ENCODE measurements around the gene GJD3. TPM values are rescaled to one million over a fixed set of nuclear protein-coding genes. Genes with fewer than 3 reads are reported as not detected.
"Not testable (repeated sequence)": the region's sequence is repeated elsewhere in the genome, so short reads cannot be mapped to it uniquely, and the experiment has no call there.

GJD3 gene, protein sequence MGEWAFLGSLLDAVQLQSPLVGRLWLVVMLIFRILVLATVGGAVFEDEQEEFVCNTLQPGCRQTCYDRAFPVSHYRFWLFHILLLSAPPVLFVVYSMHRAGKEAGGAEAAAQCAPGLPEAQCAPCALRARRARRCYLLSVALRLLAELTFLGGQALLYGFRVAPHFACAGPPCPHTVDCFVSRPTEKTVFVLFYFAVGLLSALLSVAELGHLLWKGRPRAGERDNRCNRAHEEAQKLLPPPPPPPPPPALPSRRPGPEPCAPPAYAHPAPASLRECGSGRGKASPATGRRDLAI
- not detected for total RNA-seq

DNA sequence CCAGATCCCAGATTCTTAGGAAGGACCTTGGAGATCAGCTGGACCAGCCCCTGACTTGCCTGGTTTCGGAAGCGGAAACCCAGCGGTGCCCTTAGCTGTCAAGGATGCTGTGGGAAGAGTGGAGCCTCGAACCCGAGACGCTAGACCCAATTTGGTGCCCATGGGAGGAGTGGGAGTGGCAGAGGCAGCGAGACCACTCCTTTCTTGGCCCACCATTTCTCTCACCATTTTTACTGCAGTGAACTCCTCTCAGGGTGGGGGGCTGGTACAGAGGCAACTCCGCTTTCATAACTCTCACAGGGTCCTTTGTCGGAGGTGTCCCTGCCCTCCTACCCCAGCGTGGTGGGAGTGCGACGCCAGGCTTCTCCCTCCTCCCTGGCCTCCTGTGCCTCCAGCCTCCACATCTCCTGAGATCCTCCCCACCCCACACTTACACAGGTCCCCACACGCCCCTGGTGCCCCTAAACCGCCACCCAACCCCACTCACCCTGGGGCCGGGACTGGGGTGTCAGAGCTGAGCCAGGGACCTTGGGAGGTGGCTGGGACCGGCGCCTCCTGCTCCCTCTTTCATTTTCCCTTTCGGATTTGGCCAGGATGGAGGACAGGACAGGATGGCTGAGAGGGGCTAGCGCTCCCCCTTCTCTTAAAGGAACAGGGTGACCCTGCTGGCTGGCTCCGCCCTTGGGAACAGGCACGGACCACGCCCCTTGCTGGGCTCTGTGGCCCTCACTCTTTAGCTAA, at the start of gene GJD3:
TSS of gene GJD3 (minus strand) at position 617 of the 741 bp plus-strand sequence. CDS start 922 bp downstream, outside the sequence.
- Mint-ChIP-seq H3K4me3 (peak within 1 kb of the TSS; percentile 68), H3K9me3 (ENCODE audit: low read depth) (no peaks in the 10 kb centered on the region), H3K27me3 (peaks cover 25% of the 10 kb centered on the region), H3K36me3 (no peaks in the 10 kb centered on the region), H3K27ac (no peak within 1 kb of the TSS), H3K4me1 (peaks cover 14% of the 10 kb centered on the region)
- no peak for ATAC-seq
- DNase-seq, result no peak
- CTCF ChIA-PET, result interaction anchor here (0.9 to 14.7 kb wide), 14 partner anchors 10 to 195 kb away, joined by 3 to 218 read pairs (median 4); partner anchors contain the start of genes IGFBP4 and TOP2A

DNA sequence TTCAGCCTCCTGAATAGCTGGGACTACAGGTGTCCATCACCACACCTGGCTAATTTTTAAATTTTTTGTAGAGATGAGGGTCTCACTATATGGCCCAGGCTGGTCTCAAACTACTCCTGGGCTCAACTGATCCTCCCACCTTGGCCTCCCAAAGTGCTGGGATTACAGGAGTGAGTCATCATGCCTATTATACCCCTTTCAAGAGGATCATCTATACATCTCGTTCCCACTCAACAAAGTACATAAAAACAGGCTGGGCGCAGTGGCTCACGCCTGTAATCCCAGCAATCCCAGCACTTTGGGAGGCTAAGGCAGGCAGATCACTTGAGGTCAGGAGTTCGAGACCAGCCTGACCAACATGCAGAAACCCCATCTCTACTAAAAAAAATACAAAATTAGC, 49.8 kb upstream of the GJD3 start:
- H3K4me1 Mint-ChIP-seq, result peaks cover 33% of the 10 kb centered on the region
- H3K27me3 Mint-ChIP-seq; H3K4me3 Mint-ChIP-seq; DNase-seq; ATAC-seq; H3K27ac Mint-ChIP-seq; H3K9me3 Mint-ChIP-seq (ENCODE audit: low read depth): not testable (repeated sequence)
- CTCF ChIA-PET, result interaction anchor here (0.7 to 8.7 kb wide), 11 partner anchors 12 to 247 kb away, joined by 3 to 78 read pairs (median 6); partner anchors contain the start of gene IGFBP4
- peaks cover 61% of the 10 kb centered on the region for H3K36me3 Mint-ChIP-seq

DNA sequence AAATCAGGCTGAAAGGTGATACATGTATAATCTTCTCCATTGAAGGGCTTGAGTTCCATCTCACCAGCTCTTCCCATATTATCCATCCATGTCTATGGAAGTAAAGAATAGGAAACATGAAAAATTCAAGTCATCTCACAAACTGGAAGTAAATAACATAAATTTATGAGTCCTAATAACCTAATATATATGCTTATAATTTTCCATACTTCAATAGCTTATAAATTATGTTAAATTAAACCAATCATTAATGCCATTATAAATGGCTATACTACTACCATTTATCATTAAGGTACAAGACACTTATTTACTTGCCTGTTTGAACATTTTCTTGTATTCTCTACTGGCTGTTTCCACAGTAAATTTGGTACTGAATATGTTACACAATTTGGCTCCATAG, 48.3 kb upstream of the GJD3 start:
- Mint-ChIP-seq H3K27ac (no peak overlapping the region), H3K36me3 (peaks cover 62% of the 10 kb centered on the region), H3K9me3 (ENCODE audit: low read depth) (no peaks in the 10 kb centered on the region), H3K4me3 (no peak overlapping the region), H3K27me3 (no peaks in the 10 kb centered on the region), H3K4me1 (peaks cover 26% of the 10 kb centered on the region)
- ATAC-seq, result no peak
- CTCF ChIA-PET, result interaction anchor here (0.7 to 8.7 kb wide), 12 partner anchors 13 to 147 kb away, joined by 3 to 78 read pairs (median 4); partner anchors contain the start of gene IGFBP4
- no peak for DNase-seq

DNA sequence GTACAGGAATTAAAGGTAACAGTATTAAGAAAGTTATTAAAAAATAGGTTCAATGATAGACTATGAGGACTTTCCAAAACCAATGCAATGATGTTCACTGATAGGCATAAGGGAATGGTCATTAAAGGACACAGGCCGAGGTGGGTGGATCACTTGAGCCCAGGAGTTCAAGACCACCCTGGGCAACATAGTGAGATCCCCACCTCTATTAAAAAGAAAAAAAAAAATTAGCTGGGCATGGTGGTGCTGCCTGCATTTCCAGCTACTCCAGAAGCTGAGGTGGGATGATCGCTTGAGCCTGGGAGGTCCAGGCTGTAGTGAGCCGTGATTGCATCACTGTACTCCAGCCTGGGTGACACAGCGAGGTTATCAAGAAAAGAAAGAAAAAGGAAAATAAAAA, 47.3 kb upstream of the GJD3 start:
- no peak overlapping the region for H3K4me3 Mint-ChIP-seq
- H3K4me1 Mint-ChIP-seq, result peaks cover 28% of the 10 kb centered on the region
- no peak for DNase-seq
- no peak for ATAC-seq
- H3K27ac Mint-ChIP-seq, result no peak overlapping the region
- H3K36me3 Mint-ChIP-seq, result peaks cover 65% of the 10 kb centered on the region
- no peaks in the 10 kb centered on the region for H3K9me3 Mint-ChIP-seq (ENCODE audit: low read depth)
- no peaks in the 10 kb centered on the region for H3K27me3 Mint-ChIP-seq
- CTCF ChIA-PET, result interaction anchor here (0.8 to 8.7 kb wide), 13 partner anchors 12 to 152 kb away, joined by 3 to 78 read pairs (median 5); partner anchors contain the start of gene IGFBP4

DNA sequence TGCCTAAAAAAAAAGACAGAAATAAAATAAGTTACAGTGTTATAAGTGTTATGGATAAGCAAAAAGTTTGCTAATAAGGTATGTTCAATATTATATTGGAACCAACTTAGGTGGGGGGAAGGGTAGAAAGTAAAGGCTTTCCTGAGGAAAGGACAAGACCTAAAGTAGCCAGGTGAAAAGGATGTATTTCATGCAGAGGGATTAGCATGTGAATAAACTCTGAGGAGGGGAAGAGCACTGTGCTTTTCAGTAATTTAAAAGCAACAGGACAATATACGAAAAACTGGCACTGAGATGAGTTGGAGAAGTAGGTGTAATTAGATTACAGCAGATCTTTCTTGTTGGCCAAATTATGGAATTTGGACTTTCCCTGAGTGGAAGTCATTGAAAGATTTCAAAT, 45.5 kb upstream of the GJD3 start:
- Mint-ChIP-seq H3K4me3 (no peak overlapping the region), H3K27me3 (no peaks in the 10 kb centered on the region), H3K9me3 (ENCODE audit: low read depth) (no peaks in the 10 kb centered on the region), H3K36me3 (peaks cover 59% of the 10 kb centered on the region), H3K27ac (no peak overlapping the region), H3K4me1 (peaks cover 18% of the 10 kb centered on the region)
- CTCF ChIA-PET, result interaction anchor here (0.7 to 8.7 kb wide), 8 partner anchors 8 to 1508 kb away, joined by 3 to 78 read pairs (median 8); partner anchors contain the start of genes IGFBP4 and TOP2A
- DNase-seq (no peak), ATAC-seq (no peak)

DNA sequence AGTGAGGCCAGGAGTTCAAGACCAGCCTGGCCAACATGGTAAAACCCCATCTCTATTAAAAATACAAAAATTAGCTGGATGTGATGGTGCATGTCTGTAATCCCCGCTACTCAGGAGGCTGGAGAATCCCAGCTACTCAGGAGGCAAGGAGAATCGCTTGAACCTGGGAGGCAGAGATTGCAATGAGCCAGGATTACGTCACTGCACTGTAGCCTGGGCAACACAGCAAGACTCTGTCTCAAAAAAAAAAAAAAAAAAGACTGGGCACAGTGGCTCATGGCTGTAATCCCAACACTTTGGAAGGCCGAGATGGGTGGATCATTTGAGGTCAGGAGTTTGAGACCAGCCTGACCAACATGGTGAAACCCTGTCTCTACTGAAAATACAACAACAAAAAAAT, 45.0 kb upstream of the GJD3 start:
- H3K27ac Mint-ChIP-seq; H3K4me3 Mint-ChIP-seq; H3K9me3 Mint-ChIP-seq (ENCODE audit: low read depth); H3K27me3 Mint-ChIP-seq; ATAC-seq; DNase-seq: not testable (repeated sequence)
- CTCF ChIA-PET, result interaction anchor here (0.7 to 1.7 kb wide), 5 partner anchors 8 to 1508 kb away, joined by 3 to 8 read pairs (median 3); partner anchors contain the start of gene TOP2A
- peaks cover 18% of the 10 kb centered on the region for H3K4me1 Mint-ChIP-seq
- peaks cover 62% of the 10 kb centered on the region for H3K36me3 Mint-ChIP-seq

DNA sequence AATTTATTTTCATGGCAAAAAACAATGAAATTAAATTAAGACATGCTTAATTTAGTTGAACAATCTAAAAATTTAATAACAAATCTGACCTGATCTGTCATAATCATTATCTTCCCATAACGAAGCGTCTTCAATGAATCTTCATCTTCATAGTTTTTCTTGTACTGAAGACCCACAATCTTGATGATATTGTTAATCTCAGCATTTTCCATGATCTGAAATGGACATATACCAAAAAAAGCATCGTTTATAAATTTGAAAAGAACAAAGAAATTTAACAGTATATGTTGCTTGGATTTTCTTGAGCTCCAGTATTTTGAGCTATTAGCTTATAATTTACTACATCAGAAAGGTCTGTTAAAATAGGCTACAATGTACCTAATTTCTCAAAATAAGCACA, 42.9 kb upstream of the GJD3 start:
- CTCF ChIA-PET, result interaction anchor here (1.6 kb wide), 1 partner anchor 126 kb away, joined by 7 read pairs; no protein-coding TSS in a partner anchor

DNA sequence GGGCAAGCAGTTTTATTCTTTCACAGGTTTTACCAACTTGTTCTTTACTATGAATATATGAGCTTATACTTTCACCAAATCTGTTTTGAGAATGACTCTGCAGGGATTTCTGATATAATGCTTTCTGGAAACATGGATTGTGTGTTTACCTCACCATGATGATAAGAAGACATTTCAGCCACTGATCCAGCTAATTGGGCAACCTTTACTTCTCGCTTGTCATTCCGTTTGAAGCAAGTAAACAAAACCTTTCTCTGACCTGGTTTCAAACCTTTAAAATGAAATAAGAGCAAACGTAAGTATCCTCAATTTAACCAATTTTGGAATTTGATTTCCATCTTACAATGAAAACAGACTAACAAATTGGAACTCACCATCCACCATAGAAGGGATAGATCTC, 39.5 kb upstream of the GJD3 start:
- no peak for DNase-seq
- CTCF ChIA-PET, result interaction anchor here (1.6 to 9.3 kb wide), 3 partner anchors 10 to 129 kb away, joined by 3 to 78 read pairs (median 53); partner anchors contain the start of gene TOP2A
- Mint-ChIP-seq H3K9me3 (ENCODE audit: low read depth) (no peaks in the 10 kb centered on the region), H3K27me3 (no peaks in the 10 kb centered on the region), H3K4me1 (peaks cover 13% of the 10 kb centered on the region), H3K36me3 (peaks cover 67% of the 10 kb centered on the region), H3K27ac (peak overlapping the region; percentile 34), H3K4me3 (no peak overlapping the region)
- no peak for ATAC-seq

More for the DNA sequence above, 42.9 kb upstream of the GJD3 start:
- H3K27me3 Mint-ChIP-seq, result no peaks in the 10 kb centered on the region
- peaks cover 65% of the 10 kb centered on the region for H3K36me3 Mint-ChIP-seq
- no peak overlapping the region for H3K27ac Mint-ChIP-seq
- H3K4me3 Mint-ChIP-seq, result no peak overlapping the region
- H3K9me3 Mint-ChIP-seq (ENCODE audit: low read depth), result no peaks in the 10 kb centered on the region
- H3K4me1 Mint-ChIP-seq, result peaks cover 18% of the 10 kb centered on the region
- ATAC-seq (no peak), DNase-seq (no peak)

DNA sequence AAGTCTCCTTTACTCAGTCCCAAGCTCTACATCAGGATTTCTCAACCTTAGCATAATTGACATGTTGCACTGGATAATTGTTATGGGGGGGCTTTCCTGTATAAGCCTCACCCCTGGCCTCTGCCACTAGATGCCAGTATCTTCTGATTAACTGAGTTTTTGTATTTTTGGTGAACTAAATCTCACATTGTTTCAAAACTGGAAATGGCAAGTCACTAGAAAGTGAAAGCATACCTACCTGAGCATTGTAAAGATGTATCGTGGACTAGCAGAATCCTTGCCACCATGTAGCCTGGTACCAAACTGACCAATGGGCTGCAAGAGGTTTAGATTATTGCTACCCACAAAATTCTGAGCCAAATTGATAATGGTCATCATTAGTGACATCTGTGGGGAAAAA, 38.1 kb upstream of the GJD3 start:
- ATAC-seq (no peak), DNase-seq (no peak)
- Mint-ChIP-seq H3K4me1 (peaks cover 13% of the 10 kb centered on the region), H3K36me3 (peaks cover 73% of the 10 kb centered on the region), H3K4me3 (no peak overlapping the region), H3K9me3 (ENCODE audit: low read depth) (no peaks in the 10 kb centered on the region), H3K27me3 (no peaks in the 10 kb centered on the region), H3K27ac (no peak overlapping the region)
- CTCF ChIA-PET, result interaction anchor here (0.6 to 9.3 kb wide), 5 partner anchors 12 to 158 kb away, joined by 3 to 78 read pairs (median 10); partner anchors contain the start of gene TOP2A

DNA sequence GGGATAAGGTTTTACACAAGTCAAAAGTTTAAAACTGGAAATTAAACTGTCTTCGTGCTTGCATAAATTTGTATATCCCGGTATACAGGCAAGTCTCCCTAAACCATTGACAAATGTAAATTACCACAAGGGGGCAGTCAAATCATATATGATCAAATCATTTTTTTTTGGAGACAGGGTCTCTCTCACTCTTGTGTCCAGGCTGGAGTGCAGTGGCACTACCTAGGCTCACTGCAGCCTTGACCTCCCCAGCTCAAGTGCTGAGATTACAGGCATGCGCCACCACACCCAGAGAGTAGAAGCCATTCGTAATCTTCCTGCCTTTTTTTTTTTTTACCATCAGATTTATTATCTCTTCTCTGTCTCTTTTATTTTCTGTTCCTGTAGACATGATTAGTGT, 34.6 kb upstream of the GJD3 start:
- Mint-ChIP-seq H3K9me3 (ENCODE audit: low read depth) (no peaks in the 10 kb centered on the region), H3K27me3 (no peaks in the 10 kb centered on the region), H3K4me3 (no peak overlapping the region), H3K36me3 (peaks cover 68% of the 10 kb centered on the region), H3K27ac (no peak overlapping the region), H3K4me1 (peaks cover 6% of the 10 kb centered on the region)
- DNase-seq (no peak), ATAC-seq (no peak)
- CTCF ChIA-PET, result interaction anchor here (0.9 to 9.3 kb wide), 7 partner anchors 10 to 161 kb away, joined by 3 to 78 read pairs (median 7); partner anchors contain the start of gene TOP2A

DNA sequence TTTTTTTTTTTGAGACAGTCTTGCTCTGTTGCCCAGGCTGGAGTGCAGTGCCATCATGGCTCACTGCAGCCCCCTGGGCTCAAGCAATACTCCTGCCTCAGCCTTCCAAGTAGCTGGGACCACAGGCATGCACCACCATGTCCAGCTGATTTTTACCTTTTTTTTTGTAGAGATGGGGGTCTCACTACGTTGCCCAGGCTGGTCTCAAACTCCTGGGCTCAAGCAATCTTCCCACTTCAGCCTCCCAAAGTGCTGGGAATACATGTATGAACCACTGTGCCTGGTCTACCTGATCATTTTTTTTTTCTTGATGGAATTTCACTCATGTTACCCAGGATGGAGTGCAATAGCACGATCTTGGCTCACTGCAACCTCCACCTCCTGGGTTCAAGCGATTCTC, 22.0 kb upstream of the GJD3 start:
- not testable (repeated sequence) for H3K27me3 Mint-ChIP-seq; DNase-seq; H3K9me3 Mint-ChIP-seq (ENCODE audit: low read depth); ATAC-seq; H3K4me3 Mint-ChIP-seq; H3K27ac Mint-ChIP-seq; H3K4me1 Mint-ChIP-seq
- CTCF ChIA-PET, result interaction anchor here (0.9 to 1.0 kb wide), 2 partner anchors 24 to 84 kb away, joined by 3 to 4 read pairs; no protein-coding TSS in a partner anchor
- peaks cover 44% of the 10 kb centered on the region for H3K36me3 Mint-ChIP-seq

DNA sequence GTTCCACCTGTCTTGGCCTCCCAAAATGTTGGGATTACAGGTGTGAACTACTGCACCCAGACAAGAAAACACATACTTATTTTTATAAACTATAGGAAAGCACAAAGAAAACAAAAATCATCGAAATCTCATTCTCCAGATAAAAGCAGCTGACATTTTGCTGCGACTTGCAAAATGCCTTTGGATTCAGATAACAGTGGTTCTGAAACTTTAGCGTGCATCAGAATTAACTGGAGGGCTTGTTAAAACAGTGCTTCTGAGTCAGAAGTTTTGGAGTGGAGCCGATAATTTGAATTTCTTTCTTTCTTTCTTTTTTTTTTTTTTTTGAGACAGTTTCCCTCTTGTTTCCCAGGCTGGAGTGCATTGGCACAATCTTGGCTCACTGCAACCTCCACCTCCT, 17.7 kb upstream of the GJD3 start:
- DNase-seq (no peak), ATAC-seq (no peak)
- peaks cover 4% of the 10 kb centered on the region for H3K27me3 Mint-ChIP-seq
- no peak overlapping the region for H3K27ac Mint-ChIP-seq
- H3K4me1 Mint-ChIP-seq, result no peaks in the 10 kb centered on the region
- H3K9me3 Mint-ChIP-seq (ENCODE audit: low read depth), result no peaks in the 10 kb centered on the region
- no peak overlapping the region for H3K4me3 Mint-ChIP-seq
- peaks cover 11% of the 10 kb centered on the region for H3K36me3 Mint-ChIP-seq
- CTCF ChIA-PET, result interaction anchor here (0.7 to 2.7 kb wide), 3 partner anchors 27 to 191 kb away, joined by 3 to 6 read pairs (median 4); no protein-coding TSS in a partner anchor

DNA sequence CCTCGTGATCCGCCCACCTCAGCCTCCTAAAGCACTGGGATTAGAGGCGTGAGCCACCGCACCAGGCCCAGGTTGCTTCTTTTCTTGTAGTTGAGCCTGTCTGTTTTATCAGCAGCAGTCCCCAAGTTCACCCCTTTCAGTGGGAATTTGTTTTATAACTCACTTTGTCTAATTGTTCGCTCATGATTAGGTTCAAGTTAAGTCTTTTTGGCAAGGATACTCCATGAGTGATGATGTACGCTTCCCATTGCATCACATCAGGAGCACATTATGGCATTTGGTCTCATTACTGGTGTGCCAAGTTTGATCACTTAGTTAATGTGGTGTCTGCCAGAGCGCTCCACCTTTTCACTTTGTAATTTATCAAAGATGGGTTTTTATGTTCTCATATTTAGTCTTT, 14.4 kb upstream of the GJD3 start:
- H3K27me3 Mint-ChIP-seq, result peaks cover 17% of the 10 kb centered on the region
- no peak for DNase-seq

More for the DNA sequence above, 14.4 kb upstream of the GJD3 start:
- Mint-ChIP-seq H3K9me3 (ENCODE audit: low read depth) (no peaks in the 10 kb centered on the region), H3K4me1 (peaks cover 4% of the 10 kb centered on the region), H3K4me3 (no peak overlapping the region), H3K36me3 (peaks cover 3% of the 10 kb centered on the region), H3K27ac (no peak overlapping the region)
- CTCF ChIA-PET, result interaction anchor here (1.1 kb wide), 1 partner anchor 24 kb away, joined by 3 read pairs; no protein-coding TSS in a partner anchor
- ATAC-seq, result no peak

All from activated CD8-positive, alpha-beta memory T cell treated with anti-CD3 and anti-CD28 coated beads, Interleukin-2, amount 10 ng/mL, durations not matched to agents 7 days and 5 days (primary cell).